GM21825 (cell line): ENCODE data around the gene PCGF1.

Experiments used
- ATAC-seq: cut with Tn5 transposase; IDR thresholded peaks from one replicate; pipeline ENCODE4 v1.9.1; 2021; ENCODE audit warnings: mild to moderate bottlenecking, moderate library complexity; ENCODE audit not compliant: unreplicated experiment

PCGF1 gene

DNA sequence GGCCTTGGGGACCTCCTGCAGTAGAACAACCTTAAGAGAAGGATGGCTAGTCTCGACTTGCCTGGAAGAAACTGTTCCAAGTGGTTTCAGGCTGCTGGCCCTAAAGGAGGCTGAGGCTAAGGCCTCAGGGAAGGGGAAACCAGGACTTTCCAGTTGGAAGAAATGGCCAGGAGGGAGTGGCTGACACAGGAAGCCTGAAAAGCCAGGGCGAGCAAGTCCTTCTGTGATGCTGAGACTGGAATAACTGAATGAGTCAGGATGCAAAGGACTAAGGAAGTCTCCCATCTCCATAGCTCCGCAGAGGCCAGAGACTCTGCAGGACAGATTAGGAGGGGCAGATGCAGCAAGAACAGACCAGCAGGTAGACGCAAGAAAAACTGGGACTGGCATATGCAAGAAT, 29.6 kb upstream of the PCGF1 start:
- ATAC-seq: no peak

DNA sequence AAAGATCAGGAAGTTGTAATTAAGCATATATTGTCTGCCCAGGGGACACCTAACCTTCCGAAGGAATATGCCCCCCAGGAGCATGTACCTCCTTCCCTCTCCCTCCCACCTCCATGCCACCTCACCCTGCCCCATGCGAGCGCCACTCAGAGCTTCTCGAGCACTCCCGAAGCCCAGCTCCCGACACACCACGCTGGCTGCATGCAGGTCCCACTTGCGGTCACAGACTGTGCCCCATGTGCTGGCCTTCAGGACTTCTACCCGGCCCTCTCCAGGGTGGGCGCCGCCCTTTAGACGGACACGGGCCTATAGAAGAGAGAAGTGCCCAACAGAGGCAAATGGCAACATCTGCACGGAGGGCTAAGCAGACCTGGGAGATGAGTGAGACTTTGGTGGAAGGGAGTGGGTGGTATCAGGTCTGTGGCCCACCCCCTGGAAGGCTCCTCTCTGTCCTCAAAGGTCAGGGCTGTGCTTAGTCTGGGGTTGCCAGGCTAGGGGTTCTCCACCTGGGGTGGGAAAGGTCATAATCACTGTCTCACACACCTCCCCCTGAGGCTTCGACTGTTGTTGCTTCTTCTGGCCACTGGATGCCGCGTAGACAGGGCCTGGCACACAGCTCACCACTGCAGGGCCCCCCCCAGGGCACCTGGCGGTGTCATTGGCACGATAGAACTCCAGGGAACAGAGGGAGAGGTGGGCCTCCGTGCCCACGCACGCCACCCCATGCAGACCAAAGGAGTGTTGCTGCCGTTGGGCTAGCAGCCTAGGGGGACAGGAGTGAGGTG, 28.9 kb upstream of the PCGF1 start:
- no peak for ATAC-seq

DNA sequence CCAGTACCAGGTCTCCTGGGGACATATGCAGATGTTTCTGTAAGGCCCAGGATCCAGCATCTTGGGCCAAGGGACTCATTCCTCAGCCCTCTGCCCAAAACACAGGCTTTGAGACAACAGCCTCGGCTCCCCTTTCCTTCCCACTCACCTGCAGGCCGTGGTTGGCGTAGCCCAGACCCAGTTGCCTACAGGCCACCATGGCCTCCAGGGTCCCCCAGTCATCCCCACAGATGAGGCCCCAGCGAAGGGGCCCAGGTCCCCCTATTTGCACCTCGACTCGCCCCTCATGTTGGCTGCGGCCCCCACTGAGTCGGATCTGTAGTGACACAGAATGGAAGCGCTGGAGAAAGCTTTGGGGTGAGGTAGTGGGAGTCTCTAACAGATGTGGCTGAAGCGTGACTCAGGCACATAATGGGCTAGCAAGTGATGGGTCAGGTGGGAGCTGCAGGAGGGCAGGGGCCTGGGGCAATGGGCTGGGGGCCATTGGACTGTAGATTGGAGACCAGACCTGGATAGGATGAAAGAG, 28.0 kb upstream of the PCGF1 start:
- no peak for ATAC-seq

DNA sequence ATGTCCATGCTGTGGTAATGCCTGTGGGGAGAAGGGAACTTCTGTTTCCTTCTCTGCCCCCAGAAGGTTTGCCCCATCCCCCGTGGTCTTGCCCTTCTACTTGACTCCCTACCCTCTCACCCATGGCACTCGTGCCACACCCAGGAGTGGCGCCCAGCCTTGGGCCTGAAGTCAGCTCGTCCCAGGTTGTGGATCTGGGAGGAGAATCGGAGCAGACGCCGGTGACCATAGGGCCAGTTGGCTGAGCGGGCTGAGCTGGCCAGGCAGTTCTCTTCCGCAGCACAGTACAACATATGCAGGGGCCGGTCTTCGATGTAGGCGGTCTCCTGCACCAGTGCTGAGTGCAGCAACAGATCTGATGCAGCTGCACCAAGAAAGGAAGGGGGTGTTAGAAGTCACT, 26.9 kb upstream of the PCGF1 start:
- ATAC-seq: no peak

DNA sequence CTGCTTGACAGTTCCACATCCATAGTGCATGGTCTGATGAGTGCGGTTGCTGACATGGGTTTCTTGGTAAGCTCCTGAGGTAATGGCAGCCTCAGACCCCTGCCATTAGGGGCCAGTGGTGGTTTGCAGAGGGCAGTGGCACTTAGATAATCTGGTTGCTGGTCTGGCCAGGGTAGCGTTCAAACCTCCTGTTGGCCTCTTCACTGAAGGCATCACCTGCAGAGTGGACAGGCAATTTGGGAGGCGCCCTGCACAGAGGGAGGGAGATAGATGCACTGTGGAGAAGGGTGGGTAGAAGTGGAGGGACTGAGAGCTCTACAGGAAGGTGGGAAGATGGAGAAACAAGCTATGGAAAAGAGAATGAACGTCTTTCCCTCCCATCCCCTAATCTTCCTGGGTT, 26.0 kb upstream of the PCGF1 start:
- ATAC-seq: no peak

DNA sequence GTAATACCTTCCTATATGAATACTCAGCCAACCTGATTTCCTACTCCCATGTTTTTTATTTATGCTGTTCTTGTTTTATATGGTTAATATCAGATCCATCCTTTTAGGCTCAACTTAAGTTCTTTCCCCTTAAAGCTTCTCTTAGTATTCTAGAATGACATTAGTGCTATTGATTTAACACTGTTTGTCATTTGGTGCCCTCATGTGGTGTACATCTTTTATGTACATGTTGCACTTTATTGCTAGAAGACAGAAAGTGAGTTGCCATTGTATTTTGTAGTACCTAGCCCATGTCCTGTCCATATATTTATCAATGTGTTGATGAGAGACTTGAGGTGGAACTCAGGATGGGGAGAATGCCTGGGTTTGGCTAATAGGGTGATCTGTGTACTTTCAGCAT, 24.7 kb upstream of the PCGF1 start:
- ATAC-seq: no peak

DNA sequence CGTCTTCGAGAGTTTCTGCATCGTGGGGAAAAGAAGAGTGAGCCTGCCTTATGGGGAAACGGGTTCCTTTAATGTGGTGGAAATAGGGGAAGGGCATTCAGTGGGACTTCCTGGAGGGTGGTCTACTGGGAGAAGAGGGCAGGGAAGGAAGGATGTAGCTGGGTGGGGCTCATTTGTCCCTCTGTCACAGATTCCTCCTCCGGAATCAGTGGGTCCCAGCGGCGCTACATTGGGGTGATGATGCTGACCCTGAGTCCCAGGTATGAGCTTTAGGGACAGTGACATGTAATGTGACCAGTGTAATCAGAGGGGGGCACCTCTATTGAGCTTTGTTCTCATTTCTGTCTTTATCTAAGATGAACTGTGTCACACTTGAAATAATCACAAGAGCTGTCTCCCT, 24.2 kb upstream of the PCGF1 start:
- ATAC-seq: no peak

DNA sequence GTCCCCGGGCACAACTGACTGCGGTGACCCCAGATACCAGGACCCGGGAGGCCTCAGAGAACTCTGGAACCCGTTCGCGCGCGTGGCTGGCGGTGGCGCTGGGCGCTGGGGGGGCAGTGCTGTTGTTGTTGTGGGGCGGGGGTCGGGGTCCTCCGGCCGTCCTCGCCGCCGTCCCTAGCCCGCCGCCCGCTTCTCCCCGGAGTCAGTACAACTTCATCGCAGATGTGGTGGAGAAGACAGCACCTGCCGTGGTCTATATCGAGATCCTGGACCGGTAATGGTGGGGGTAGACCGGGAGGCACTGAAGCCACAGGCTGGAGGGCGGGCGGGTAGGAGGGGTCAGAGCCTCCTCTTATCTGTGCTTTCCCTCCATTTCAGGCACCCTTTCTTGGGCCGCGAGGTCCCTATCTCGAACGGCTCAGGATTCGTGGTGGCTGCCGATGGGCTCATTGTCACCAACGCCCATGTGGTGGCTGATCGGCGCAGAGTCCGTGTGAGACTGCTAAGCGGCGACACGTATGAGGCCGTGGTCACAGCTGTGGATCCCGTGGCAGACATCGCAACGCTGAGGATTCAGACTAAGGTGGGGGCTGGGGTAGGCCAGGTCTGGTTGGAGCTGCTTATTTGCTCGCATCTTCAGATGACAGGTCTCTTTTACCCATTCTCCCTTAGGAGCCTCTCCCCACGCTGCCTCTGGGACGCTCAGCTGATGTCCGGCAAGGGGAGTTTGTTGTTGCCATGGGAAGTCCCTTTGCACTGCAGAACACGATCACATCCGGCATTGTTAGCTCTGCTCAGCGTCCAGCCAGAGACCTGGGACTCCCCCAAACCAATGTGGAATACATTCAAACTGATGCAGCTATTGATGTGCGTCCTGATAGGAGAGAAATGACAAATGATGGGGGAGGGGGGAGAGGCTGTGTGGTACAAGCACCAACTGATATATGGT, 23.0 kb upstream of the PCGF1 start:
- ATAC-seq: peak; percentile 33

DNA sequence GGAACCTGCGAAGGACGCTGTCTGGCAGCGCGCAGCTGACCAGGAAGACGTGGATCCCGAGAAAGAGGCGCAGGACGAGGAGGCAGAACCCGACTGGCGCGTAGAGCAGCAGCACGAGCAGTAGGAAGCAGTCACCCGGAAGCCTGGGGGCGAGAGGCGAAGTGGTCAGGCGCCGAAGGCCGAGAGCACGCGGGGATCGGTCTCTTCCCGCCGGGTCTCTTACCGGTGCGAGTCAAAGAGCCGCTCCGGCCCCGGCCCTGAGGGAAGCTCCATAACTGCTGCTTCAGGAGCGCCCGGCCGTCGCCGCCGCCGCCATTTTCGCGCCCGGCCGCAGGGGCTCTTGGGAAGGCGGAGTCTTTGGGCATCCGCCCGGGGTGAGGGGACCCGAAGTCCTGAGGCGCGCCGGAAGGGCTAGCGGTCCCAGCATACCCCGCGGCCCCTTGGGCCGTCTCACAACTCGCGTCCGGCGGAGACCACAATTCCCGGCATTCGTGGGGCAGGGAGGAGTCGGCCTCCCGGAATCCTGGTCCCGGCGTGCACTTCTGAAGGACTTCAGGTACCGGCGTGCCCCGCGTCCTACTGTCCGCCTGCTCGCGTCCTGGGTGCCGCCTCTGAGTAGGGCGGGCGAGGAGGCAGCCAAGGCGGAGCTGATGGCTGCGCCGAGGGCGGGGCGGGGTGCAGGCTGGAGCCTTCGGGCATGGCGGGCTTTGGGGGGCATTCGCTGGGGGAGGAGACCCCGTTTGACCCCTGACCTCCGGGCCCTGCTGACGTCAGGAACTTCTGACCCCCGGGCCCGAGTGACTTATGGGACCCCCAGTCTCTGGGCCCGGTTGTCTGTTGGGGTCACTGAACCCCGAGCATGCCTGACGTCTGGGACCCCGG, 22.1 kb upstream of the PCGF1 start, which contains the start of the genes AUP1 and HTRA2:
TSS of gene AUP1 (minus strand) at position 350 of the 882 bp plus-strand sequence. CDS start at position 273, 77 bp downstream.
TSS of gene HTRA2 (plus strand) at position 577 of the 882 bp plus-strand sequence. CDS start at position 651, 74 bp downstream.
- peak; percentile 76 for ATAC-seq

DNA sequence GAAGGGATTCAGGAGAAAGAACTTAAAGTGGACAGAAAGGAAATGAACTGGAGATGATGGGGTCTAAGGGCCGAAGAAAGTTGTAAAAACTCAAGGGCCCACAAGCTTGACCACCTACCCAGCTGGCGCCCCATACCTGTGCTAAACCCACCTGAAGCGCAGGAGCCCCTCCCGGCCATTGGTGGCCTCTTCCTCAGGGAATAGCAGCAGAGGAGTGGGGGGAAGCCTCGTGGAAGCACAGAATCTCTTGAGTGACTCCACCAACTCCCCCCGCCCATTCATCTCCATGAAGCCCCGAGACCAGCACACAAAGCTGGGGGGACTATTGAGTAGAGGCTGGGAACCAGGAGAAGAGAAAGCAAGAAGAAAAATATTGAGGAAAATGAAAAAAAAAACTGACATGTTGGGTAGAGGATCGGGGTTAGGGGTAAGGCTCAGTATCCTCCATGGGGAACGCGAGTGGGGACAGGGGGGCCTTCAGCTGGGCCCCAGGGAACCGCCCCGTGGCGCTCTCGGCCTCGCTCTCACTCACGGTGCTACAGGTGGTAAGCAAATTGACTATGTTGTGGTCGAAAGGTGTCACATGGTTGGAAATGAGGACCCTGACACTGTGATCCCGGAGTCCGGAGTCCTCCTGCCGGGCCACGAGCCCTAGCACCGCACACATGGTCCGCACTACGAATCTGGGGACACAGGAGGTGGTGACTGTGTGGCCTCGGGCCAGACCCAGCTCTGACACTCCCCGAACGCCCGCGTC, 21.3 kb upstream of the PCGF1 start:
- ATAC-seq: peak; percentile 6

DNA sequence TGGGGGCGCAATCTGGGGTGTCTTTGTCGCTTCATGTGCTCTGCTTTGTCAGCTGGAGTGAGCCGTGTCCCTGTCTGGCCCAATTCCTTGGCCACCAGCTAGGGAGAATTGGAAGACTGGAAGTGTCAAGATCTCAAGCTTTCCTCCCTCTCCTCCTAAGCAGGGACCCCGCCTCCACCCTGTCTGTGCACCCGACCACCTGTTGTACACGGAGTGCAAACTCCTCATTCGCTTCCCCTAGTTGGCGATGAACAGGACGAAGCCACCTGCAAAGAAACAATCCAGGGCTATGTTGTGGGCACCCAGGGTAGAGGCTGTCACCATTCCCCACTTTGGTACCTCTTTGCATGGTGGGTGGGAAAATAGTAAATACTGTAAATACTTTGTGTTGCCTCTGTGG, 20.2 kb upstream of the PCGF1 start:
- ATAC-seq: no peak

DNA sequence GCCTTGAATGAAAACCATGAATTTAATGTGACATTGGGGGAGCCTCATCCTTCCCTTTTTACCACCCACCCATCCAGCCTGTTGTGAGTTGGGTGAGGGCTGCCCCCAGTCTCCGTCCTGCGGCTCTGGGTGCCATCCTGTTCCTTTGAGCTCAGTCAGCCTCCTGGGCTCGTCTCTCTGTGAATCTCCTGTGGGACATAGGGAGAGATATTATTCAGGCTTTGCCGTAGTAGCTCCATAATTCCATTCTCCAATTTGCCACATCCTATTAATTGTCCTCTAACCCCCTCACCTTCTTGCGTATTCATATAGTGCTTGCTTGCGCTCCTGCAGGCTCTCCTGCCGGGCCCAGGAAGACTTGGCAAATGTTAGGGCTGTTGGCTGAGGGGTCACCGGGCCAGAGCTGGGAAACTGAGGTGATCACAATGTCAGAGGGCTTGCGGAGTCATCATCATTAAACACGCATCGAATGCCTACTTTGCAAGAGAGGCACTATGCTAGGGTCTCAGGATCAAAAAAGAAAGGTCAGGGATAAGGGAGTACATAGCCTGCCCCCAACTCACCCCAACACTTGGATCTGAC, 19.2 kb upstream of the PCGF1 start:
- ATAC-seq: no peak

DNA sequence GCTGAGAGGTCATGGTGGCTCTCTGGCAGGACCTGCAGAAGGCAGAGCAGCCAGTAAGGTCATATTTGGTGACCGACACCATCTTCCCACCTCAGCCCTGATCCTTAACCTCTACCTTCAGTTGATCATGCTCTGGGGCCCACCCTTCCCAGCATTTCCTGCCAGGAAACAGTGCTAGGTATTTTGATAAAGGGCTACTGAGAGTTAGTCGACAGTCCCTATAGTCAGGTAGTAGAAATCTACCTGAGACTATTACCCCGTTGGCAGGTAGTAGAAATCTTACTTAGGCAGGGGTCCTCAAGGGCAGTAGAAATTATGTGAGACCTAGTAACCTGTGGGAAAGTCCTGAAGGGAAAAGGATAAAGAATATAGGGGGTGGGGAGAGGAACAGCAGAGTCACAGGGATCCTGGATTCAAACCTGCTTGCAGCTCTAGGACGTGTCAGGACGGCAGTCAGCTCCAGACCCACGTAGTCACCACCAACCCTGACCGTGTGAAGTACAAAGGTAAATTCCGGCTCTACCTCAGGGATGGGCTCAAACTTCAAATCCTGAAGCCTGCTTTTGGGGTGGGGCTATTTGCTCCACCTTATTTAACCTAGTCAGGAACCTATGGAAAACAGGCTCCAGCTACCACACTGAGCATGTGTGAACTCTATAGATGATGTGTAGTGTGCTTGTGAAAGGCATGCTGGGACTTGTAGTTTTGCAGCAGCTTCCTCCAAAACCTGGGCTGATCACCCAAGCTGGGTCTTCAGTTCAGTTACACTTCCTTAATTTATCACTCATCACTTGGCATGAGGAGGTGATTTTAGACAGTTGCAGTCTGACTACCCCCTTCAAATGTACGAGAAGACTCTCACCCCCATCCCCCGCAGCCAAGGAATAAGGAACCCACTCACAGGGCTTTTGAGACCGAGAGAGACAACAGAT, 18.5 kb upstream of the PCGF1 start, which contains the start of gene DQX1:
TSS of gene DQX1 (minus strand) at position 515 of the 932 bp plus-strand sequence. CDS start at position 13, 502 bp downstream.
- no peak for ATAC-seq

DNA sequence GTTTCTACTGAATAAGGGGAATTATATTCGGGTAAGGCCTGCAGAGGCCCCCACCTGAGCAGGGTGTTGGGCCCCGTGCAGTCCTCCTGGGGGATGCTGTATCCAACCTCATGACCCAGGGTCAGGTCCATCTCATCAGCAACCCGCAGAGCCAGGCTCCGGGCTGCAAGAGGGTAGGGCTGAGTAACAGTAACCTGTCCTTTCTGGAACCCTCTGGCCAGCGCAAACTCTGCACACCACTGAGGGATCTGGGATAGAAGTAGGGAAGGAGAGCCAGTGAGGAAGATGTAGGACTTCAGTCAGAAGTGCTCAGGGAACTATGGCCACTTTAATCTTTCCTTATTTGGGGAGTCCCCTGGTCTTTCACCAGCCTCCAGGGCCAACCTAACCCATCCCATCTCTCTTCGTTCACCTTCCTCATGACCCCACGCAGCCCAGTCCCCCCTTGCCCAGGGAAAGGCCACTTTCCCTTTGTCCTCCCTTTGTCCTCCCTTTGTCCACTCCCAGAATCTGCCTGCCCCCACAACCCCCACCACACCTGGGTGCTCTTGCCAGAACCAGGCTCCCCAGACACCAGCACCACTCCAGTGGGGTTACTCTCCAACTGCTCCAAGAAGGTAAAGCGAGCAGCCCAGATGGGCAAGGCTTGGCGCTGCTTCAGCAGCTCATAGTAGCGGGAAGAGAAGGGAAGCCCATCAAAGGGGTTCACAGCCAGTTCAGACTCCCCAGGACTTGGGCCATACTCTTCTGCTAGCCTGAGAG, 17.6 kb upstream of the PCGF1 start:
- ATAC-seq: no peak

DNA sequence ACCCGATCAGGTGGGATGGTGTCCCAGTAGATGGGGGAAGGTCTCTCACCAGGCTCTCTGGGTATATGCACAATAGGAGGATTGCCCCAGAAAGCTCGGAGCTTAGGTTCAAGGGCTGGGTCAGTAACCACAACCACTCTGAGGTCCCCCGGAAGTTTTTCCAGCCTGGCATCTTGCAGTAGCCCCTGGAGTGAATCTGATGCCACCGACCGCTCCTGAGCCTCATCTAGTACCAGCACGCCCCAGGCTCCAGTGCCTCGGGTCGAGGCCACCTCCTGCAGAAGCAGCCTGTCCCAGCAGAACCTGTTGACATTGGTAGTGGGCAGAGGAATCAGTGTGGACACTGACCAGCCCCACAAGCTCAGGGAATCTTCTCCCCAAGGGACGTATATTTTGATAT, 16.5 kb upstream of the PCGF1 start:
- no peak for ATAC-seq

DNA sequence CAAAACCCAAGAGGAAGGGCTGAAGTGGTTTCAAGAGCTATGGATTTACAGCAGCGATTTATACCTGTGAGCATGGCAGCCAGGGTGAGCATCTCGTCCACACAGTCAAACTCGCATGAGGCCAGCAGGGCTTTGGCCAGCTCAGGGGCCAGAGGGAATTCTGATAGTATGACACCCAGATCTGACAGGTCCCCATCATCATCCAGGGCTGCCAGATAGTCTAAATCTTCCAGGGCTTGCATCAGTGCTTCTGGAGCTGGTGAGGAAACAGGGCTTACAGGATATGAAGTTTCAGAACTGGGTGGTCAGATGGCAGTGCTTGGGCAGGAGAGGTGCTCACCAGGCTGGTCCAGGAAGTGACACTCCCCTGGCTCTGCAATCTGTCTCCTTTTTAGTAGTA, 15.0 kb upstream of the PCGF1 start:
- ATAC-seq: no peak

DNA sequence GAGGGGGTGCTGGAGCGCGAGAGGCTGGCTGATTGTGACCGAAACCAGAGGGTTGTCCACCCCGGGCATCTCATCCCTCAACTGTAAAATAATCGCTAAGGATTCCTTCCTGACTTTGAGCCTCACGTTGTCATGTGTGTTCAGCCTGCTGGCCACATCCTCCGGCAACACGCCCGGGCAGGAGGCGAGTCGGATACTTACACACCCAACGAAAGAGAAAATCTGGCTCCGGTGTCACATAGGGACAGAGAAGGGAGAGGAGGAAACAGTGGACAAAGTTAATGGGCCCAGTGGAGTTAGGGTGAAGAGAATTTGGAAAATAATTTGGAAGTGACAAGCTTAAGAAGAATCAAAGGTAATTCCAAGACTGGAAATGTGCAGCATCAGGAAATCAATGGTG, 9.2 kb upstream of the PCGF1 start:
- ATAC-seq: no peak
